Measurements from ENCODE around the gene CYTH3.

Gene CYTH3

DNA sequence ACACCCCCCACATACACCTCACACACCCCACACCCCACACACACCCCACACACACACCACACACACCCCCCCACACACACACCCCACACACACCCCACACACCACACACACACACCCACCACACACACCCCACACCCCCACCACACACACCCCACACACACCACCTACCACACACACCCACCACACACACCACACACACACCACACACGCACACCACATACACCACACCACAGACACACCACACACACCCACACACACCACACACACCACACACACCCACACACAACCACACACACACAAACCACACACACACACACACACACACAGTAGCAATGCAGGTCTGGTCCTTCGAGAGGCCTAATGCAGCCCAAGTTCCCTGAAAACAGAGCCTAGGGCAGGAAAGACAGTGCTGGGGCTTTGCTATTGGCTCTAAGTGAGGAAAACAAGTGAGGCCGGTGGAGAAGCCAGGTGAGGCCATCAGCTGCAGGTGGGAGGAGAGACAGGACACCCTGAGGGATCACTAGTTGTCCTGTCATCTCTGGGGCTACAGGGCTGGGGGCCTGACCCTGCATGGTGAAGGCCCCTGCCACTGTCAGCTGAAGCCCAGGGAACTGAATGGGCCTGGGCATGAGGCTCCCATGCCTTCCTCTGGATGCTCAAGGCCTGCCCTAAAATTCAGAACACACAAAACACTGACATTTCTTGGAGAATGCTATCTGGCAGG, 92.6 kb downstream of the CYTH3 start:
- no peak overlapping the region for H3K4me3 ChIP-seq (ENCODE audit: low read depth, low read length)
- no peak for DNase-seq (ENCODE audit: low read depth)
- no peak for TF ChIP-seq CTCF (conservative IDR thresholded peaks at IDR 0.05; ENCODE audit: low read depth, low read length)

DNA sequence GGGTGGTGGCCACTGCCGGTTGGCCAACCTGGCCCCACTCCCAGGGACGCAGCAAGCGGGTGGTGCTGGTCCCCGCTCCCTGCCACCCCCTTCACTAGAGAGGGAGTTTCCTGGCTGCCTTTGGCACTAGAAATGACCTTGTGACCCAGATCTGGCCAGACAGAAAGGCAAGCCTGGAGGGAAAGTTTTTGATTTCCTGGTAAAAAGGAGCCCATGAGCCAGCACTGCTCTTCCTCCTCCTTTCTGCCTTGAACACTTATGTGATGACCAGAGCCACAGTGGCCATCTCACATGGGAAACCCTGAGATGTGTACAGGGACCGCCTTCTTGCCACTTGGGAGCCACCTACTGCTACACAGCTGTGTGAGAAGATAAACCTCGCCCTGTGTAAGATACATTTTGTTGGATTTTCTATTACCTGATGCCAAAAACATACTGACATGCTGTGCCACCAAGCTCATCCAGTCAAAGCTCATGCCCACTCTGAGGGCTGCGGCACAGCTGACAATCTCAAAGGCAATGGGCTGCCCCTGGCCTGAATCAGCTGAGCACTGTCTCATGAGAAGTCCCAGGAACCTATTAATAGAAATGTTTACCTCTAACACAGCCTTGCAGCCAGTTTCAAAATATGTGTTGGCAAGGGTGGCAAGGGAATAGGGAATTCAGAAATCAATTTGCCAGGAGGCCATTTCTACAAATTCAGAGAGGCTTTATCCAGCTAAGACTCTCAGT, 94.0 kb downstream of the CYTH3 start:
- no peak for TF ChIP-seq CTCF (conservative IDR thresholded peaks at IDR 0.05; ENCODE audit: low read depth, low read length)
- DNase-seq (ENCODE audit: low read depth), result no peak

GRCh38 chr7:6175645-6176044, 96.8 kb downstream of the CYTH3 start:
- peak; percentile 70 for DNase-seq (ENCODE audit: low read depth)
- no peak overlapping the region for H3K4me3 ChIP-seq (ENCODE audit: low read depth, low read length)

More for the DNA sequence above, 94.0 kb downstream of the CYTH3 start:
- no peak overlapping the region for H3K4me3 ChIP-seq (ENCODE audit: low read depth, low read length)

GRCh38 chr7:6172910-6173295, 99.5 kb downstream of the CYTH3 start:
- TF ChIP-seq CTCF (conservative IDR thresholded peaks at IDR 0.05; ENCODE audit: low read depth, low read length), result no peak
- no peak overlapping the region for H3K4me3 ChIP-seq (ENCODE audit: low read depth, low read length)
- no peak for DNase-seq (ENCODE audit: low read depth)

More at GRCh38 chr7:6175645-6176044, 96.8 kb downstream of the CYTH3 start:
- TF ChIP-seq CTCF (conservative IDR thresholded peaks at IDR 0.05; ENCODE audit: low read depth, low read length), result no peak

DNA sequence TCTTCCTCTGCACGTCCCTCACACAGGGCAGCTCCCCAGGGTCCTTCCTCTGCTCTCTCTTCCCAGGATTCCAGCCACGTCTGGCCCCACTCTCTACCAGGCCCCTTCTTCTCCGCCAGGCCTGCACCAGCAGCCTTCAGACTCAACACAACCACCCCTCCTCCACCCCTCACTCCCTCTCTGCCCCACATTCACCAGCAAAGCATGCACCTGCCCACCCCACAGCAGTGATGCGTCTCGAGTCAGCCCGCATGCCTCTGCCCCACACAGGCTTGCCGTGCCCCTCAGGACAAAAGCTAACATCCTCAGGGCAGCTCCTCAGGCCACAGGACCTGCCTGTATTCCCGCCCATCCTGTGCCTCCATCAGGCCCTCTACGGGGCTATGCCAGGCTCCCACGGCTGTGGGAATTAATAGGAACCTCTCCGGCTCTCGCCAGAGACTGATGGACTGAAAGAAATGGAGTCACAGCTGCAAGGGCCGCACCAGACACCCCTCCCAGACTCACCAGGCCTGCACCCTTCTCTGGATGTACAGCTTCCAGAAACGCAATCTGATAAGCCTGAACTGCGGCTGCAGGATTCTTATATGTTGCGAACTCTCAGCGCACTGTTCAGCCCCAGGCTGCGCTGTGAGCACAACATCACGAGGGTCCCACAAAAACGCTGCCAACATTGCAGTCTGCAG, 100.1 kb downstream of the CYTH3 start:
- no peak overlapping the region for H3K4me3 ChIP-seq (ENCODE audit: low read depth, low read length)
- TF ChIP-seq CTCF (conservative IDR thresholded peaks at IDR 0.05; ENCODE audit: low read depth, low read length), result no peak
- DNase-seq (ENCODE audit: low read depth), result no peak

GRCh38 chr7:6171532-6172223, 100.7 kb downstream of the CYTH3 start:
- H3K4me3 ChIP-seq (ENCODE audit: low read depth, low read length), result no peak overlapping the region
- DNase-seq (ENCODE audit: low read depth), result no peak
- TF ChIP-seq CTCF (conservative IDR thresholded peaks at IDR 0.05; ENCODE audit: low read depth, low read length), result no peak
